SK-N-MC (cell line): ENCODE measurements around the gene PCED1B.

ENCODE experiments used
- EZH2 ChIP-seq: fragments of 200-600 bp; sonication (generic); IDR thresholded peaks from one replicate; pipeline ENCODE4 v1.6.1; 2017; ENCODE audit warnings: antibody characterized with exemption
- FOXP2 ChIP-seq: optimal IDR thresholded peaks from 2 replicates; pipeline ENCODE3; 2011; ENCODE audit warnings: mild to moderate bottlenecking, moderate library complexity; ENCODE audit not compliant: insufficient read depth; ENCODE audit errors: extremely low read length, control extremely low read depth
- POLR2AphosphoS5 ChIP-seq: IDR thresholded peaks from 2 replicates; pipeline ENCODE4 v1.6.1; 2012; ENCODE audit warnings: mild to moderate bottlenecking, low read depth, low read length, borderline replicate concordance

GRCh38 chr12:47112679-47113078 lies 33.3 kb downstream of the PCED1B start:
- no peak for TF ChIP-seq POLR2AphosphoS5
- TF ChIP-seq EZH2: no peak
- TF ChIP-seq FOXP2: no peak
